NT2/D1 (cell line): ENCODE data around the gene KIF21A.

Source experiments
- YY1 ChIP-seq: IDR thresholded peaks from 2 replicates; pipeline ENCODE4 v1.6.1; 2011; ENCODE audit not compliant: insufficient read length, insufficient read depth
- ZNF274 ChIP-seq: IDR thresholded peaks from 2 replicates; pipeline ENCODE4 v1.6.1; 2011; ENCODE audit warnings: mild to moderate bottlenecking, low read depth, low read length

DNA sequence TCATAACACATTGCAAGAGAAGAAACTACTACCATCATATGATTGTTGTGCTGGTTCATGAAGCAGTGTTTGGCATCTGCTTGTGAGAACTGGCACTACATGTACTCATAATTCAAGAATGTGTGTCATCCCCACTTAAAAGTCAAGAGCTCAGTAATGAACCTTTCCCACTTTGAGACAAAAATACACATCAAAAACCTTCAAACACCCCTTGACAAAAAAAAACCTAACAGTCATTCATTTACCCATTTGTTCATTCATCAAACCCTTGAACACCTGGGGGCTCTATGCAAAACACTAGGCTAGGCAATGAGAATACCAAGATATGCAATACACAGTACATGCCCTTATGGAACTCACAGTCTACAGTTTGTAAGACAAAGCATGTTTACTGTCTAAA lies 40.0 kb downstream of the KIF21A start:
- TF ChIP-seq ZNF274 (no peak), YY1 (no peak)
